Cardiac muscle cell (in vitro differentiated cells and primary cell): ENCODE measurements around the gene TAB3. TPM values are rescaled to one million over a fixed set of nuclear protein-coding genes. Genes with fewer than 3 reads are reported as not detected.

Experiments
- DNase-seq, 2 donors: peaks; one replicate each; pipeline versions ENCODE4 v3.0.0 to v3.0.0-alpha.2; 2010 to 2017; ENCODE audit warnings: low read depth in 1 of 2, low spot score in 1 of 2
- H3K27ac ChIP-seq: fragments of 200-600 bp; sonication (generic); 2 replicates; pipeline ENCODE4 v1.5.1; 2016
- H3K27me3 ChIP-seq: fragments of 200-600 bp; sonication (generic); 2 replicates; pipeline ENCODE4 v1.6.0; 2016; ENCODE audit warnings: control low read depth
- H3K36me3 ChIP-seq: fragments of 200-600 bp; sonication (generic); 2 replicates; pipeline ENCODE4 v1.5.1; 2016; ENCODE audit warnings: control low read depth
- H3K4me1 ChIP-seq: fragments of 200-600 bp; sonication (generic); 2 replicates; pipeline ENCODE4 v1.8.1; 2017; ENCODE audit warnings: low read depth, mild to moderate bottlenecking, mixed run types
- H3K4me3 ChIP-seq: fragments of 200-600 bp; sonication (generic); 2 replicates; pipeline ENCODE4 v1.5.1; 2016; ENCODE audit warnings: mild to moderate bottlenecking
- H3K9me3 ChIP-seq: fragments of 200-600 bp; sonication (generic); 2 replicates; pipeline ENCODE4 v1.5.1; 2017; ENCODE audit warnings: low read depth, mild to moderate bottlenecking, control low read depth
- polyA plus RNA-seq: library from polyadenylated mRNA; unstranded; fragments of >200 nt; fragmentation: Nextera tagmentation; extraction: Ambion mirVana; gene quantifications from 2 replicates; pipeline ENCODE4 v1.2.1, GENCODE V29; 2016
- total RNA-seq: library from RNA; depleted of rRNA; stranded (reverse); fragments of >200 nt; gene quantifications from 2 replicates; pipeline ENCODE4 v1.2.3, GENCODE V29; 2016
- TF ChIP-seq, protein P1 (sequence below): IDR thresholded peaks from 2 replicates; pipeline ENCODE4 v1.5.1; 2012; ENCODE audit warnings: low read depth, mild to moderate bottlenecking, low read length

Gene TAB3
- total and polyA plus RNA-seq, 2 experiments from 2014 or later = 10.1 to 32.3 TPM

DNA sequence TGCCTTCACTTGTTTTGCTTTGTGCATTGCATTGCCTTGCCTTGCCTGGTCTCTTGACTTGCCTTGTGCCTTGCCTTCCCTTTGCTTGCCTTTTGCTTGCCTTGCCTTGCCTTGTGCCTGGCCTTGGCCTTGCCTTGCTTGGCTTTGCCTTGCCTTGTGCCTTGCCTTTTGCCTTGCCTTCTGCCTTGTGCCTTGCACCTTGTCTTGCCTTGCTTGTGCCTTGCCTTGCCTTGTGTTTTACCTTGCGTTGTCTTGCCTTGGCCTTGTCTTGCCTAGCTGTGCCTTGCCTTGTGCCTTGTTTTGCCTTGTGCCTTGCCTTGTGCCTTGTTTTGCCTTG lies 95.3 kb downstream of the TAB3 start:
- H3K4me3 ChIP-seq = no peak overlapping the region

DNA sequence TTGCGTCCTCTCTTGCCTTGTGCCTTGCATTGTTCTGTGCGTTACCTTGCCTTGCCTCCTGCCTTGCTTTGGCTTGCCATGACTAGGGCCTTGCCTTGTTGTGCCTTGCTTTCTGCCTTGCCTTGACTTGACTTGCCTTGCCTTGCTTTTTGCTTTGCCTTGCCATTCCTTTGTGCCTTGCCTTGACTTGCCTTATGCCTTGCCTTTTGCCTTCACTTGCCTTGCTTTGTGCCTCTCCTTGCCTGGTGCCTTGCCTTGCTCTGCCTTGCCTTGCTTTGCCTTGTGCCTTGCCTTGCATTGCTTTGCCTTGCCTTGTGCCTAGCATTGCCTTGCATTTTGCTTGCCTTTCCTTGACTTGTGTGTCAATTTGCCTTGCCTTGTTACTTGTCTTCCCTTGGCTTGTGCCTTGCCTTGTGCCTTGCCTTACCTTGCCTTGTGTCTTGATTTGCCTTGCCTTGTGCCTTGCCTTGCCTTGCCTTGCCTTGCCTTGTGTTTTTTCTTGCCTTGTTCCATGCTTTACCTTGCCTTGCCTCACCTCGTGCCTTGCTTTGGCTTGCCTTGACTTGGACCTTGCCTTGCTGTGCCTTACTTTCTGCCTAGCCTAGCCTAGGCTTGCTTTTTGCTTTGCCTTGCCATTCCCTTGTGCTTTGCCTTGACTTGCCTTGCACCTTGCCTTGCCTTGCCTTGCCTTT lies 95.8 kb downstream of the TAB3 start:
- TF ChIP-seq, protein P1, sequence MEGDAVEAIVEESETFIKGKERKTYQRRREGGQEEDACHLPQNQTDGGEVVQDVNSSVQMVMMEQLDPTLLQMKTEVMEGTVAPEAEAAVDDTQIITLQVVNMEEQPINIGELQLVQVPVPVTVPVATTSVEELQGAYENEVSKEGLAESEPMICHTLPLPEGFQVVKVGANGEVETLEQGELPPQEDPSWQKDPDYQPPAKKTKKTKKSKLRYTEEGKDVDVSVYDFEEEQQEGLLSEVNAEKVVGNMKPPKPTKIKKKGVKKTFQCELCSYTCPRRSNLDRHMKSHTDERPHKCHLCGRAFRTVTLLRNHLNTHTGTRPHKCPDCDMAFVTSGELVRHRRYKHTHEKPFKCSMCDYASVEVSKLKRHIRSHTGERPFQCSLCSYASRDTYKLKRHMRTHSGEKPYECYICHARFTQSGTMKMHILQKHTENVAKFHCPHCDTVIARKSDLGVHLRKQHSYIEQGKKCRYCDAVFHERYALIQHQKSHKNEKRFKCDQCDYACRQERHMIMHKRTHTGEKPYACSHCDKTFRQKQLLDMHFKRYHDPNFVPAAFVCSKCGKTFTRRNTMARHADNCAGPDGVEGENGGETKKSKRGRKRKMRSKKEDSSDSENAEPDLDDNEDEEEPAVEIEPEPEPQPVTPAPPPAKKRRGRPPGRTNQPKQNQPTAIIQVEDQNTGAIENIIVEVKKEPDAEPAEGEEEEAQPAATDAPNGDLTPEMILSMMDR = no peak
- Histone ChIP-seq H3K27ac (no peak overlapping the region), H3K36me3 (no peaks in the 10 kb centered on the region), H3K4me3 (no peak overlapping the region), H3K27me3 (no peaks in the 10 kb centered on the region), H3K4me1 (no peaks in the 10 kb centered on the region), H3K9me3 (no peaks in the 10 kb centered on the region)
- no peak for DNase-seq

More for the DNA sequence above, 95.3 kb downstream of the TAB3 start:
- TF ChIP-seq, protein P1 = no peak
- no peak for DNase-seq
- Histone ChIP-seq H3K9me3 (no peaks in the 10 kb centered on the region), H3K4me1 (no peaks in the 10 kb centered on the region), H3K27ac (no peak overlapping the region), H3K36me3 (no peaks in the 10 kb centered on the region), H3K27me3 (no peaks in the 10 kb centered on the region)

DNA sequence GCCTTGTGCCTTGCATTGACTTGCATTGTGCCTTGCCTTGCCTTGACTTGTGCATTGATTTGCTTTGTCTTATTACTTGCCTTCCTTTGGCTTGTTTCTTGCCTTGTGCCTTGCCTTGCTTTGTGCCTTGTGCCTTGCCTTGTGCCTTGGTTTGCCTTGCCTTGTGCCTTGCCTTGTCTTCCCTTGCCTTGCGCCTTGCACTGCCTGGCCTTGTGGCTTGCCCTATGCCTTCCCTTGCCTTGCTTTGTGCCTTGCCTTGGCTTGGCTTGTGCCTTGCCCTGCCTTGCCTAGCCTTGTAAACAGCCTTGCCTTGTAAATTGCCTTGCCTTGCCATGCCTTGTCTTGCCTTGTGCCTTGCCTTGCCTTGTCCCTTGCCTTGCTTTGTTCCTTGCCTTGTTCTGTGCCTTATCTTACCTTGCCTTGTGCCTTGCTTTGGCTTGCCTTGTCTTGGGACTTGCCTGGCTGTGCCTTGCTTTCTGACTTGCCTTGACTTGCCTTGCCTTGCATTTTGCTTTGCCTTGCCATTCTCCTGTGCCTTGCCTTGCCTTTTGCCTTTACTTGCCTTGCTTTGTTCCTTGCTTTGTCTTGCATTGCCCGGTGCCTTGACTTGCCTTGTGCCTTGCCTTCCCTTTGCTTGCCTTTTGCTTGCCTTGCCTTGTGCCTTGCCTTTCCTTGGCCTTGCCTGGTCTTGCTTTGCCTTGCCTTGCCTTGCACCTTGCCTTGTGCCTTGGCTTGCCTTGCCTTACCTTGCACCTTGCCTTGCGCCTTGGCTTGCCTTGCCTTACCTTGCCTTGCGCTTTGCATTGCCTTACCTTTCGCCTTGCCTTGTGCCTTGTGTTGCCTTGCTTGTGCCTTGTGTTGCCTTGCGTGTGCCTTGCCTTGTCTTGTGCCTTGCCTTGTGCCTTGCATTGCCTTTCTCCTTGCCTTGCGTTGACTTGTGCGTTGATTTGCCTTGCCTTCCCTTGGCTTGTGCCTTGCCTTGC lies 97.5 kb downstream of the TAB3 start:
- Histone ChIP-seq H3K4me1 (no peaks in the 10 kb centered on the region), H3K27me3 (no peaks in the 10 kb centered on the region), H3K27ac (no peak overlapping the region), H3K9me3 (no peaks in the 10 kb centered on the region), H3K36me3 (no peaks in the 10 kb centered on the region), H3K4me3 (no peak overlapping the region)
- DNase-seq = no peak
- TF ChIP-seq, protein P1 = no peak

DNA sequence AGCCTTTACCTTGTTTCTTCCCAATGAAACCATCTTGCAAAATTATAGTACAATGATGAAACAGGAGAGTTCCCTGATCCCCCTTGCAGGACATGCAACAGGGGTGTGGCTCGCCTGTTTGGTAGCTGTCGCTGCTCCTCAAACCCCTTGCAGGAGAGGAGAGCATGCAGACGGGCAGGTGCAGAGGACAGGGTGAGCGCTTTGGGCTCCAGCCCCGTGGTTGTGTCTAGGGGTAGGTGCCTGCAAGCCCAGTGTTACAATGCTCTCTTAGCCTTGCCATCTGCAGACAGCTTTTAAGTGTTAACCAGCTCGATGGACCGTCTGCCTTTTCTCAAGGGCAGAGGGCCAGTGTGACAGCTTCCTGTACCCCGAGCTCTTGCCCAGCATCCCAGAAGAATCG lies 102.0 kb downstream of the TAB3 start:
- no peaks in the 10 kb centered on the region for H3K27me3 ChIP-seq
- DNase-seq = no peak
- no peaks in the 10 kb centered on the region for H3K4me1 ChIP-seq
- no peak overlapping the region for H3K27ac ChIP-seq
- no peaks in the 10 kb centered on the region for H3K9me3 ChIP-seq
- no peaks in the 10 kb centered on the region for H3K36me3 ChIP-seq
- H3K4me3 ChIP-seq = no peak overlapping the region
- TF ChIP-seq, protein P1 = no peak

DNA sequence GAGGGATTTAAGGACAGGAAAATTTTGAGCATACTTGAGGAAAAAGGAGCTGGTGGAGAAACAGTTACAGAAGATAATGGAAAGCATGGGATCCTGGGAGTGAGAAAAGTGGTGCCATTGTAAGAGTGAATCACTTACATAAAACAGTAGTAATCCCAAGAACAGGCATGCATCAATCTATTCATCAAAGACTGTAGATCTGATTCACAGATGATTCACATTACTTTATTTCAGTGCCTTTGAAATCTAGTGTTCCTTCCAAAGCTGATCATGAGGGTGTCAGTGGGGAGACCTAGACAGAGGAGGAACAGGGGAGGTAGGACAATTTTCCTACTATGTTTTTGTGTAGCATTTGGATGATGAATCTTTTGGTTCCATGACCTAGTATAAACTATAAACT lies 102.7 kb downstream of the TAB3 start:
- TF ChIP-seq, protein P1 = no peak
- Histone ChIP-seq H3K4me1 (no peaks in the 10 kb centered on the region), H3K36me3 (no peaks in the 10 kb centered on the region), H3K9me3 (no peaks in the 10 kb centered on the region), H3K4me3 (no peak overlapping the region), H3K27ac (no peak overlapping the region), H3K27me3 (no peaks in the 10 kb centered on the region)
- no peak for DNase-seq
